GM12874 (cell line): ENCODE data around the gene ERFE.

Experiments
- CTCF ChIP-seq: IDR thresholded peaks from 2 replicates; pipeline ENCODE4 v1.5.1; 2011; ENCODE audit warnings: low read depth, mild to moderate bottlenecking, control low read depth, low read length, moderate library complexity; ENCODE audit not compliant: insufficient read depth

ERFE gene

GRCh38 chr2:238158509-238159070, at the start of gene ERFE:
Gene ERFE (plus strand): TSS chr2:238158970. CDS start chr2:238159008, 38 bp downstream.
- peak; percentile 39 for TF ChIP-seq CTCF

- TF ChIP-seq CTCF, result no peak
These were observed 45.2 kb upstream of the ERFE start for GRCh38 chr2:238113611-238114010.

- TF ChIP-seq CTCF, result no peak
These were observed 44.4 kb upstream of the ERFE start for GRCh38 chr2:238114331-238114841.

GRCh38 chr2:238114851-238115660, 43.7 kb upstream of the ERFE start:
- TF ChIP-seq CTCF, result no peak

- no peak for TF ChIP-seq CTCF
These were observed 42.2 kb upstream of the ERFE start for GRCh38 chr2:238116298-238117198.

- no peak for TF ChIP-seq CTCF
These were observed 41.3 kb upstream of the ERFE start for GRCh38 chr2:238117199-238118154.
